GM23248 (cell line): Measurements from ENCODE around the gene MC3R. TPM values are rescaled to one million over a fixed set of nuclear protein-coding genes. Genes with fewer than 3 reads are reported as not detected.

Source experiments
- DNase-seq: peaks from one replicate; pipeline ENCODE4 v3.0.0-alpha.2; 2015
- H2AFZ ChIP-seq: fragments of 200-600 bp; sonication (generic); 2 replicates; pipeline ENCODE4 v1.6.1; 2016; ENCODE audit warnings: antibody characterized with exemption
- H3F3A ChIP-seq: fragments of 200-600 bp; sonication (generic); 2 replicates; pipeline ENCODE4 v1.6.1; 2016; ENCODE audit warnings: mild to moderate bottlenecking, antibody characterized with exemption, mixed run types; ENCODE audit not compliant: insufficient read depth
- H3K27ac ChIP-seq: fragments of 200-600 bp; sonication (generic); 2 replicates; pipeline ENCODE4 v1.5.1; 2016; ENCODE audit warnings: mild to moderate bottlenecking
- H3K27me3 ChIP-seq: fragments of 200-600 bp; sonication (generic); replicated peaks from 2 replicates; pipeline ENCODE4 v1.6.1; 2016; ENCODE audit warnings: mild to moderate bottlenecking; ENCODE audit not compliant: insufficient read depth
- H3K36me3 ChIP-seq: fragments of 200-600 bp; sonication (generic); 2 replicates; pipeline ENCODE4 v1.6.1; 2016; ENCODE audit warnings: low read depth, mild to moderate bottlenecking
- H3K4me1 ChIP-seq: fragments of 200-600 bp; sonication (generic); 2 replicates; pipeline ENCODE4 v1.6.1; 2016; ENCODE audit warnings: mild to moderate bottlenecking; ENCODE audit not compliant: insufficient read depth
- H3K4me2 ChIP-seq: fragments of 200-600 bp; sonication (generic); one replicate; pipeline ENCODE4 v1.6.1; 2016; ENCODE audit warnings: mild to moderate bottlenecking; ENCODE audit not compliant: unreplicated experiment
- H3K4me3 ChIP-seq: fragments of 200-600 bp; sonication (generic); 2 replicates; pipeline ENCODE4 v1.5.1; 2016; ENCODE audit warnings: mild to moderate bottlenecking
- H3K79me2 ChIP-seq: fragments of 200-600 bp; sonication (generic); 2 replicates; pipeline ENCODE4 v1.6.1; 2016; ENCODE audit warnings: mild to moderate bottlenecking; ENCODE audit not compliant: insufficient read depth
- H3K9ac ChIP-seq: fragments of 200-600 bp; sonication (generic); 2 replicates; pipeline ENCODE4 v1.6.1; 2016; ENCODE audit warnings: mild to moderate bottlenecking
- H3K9me2 ChIP-seq: fragments of 200-600 bp; sonication (generic); 2 replicates; pipeline ENCODE4 v1.6.1; 2016; ENCODE audit warnings: mixed run types, mild to moderate bottlenecking, moderate library complexity; ENCODE audit not compliant: insufficient read depth
- H3K9me3 ChIP-seq: fragments of 200-600 bp; sonication (generic); one replicate; pipeline ENCODE4 v1.6.1; 2017; ENCODE audit warnings: low read depth
- H4K20me1 ChIP-seq: fragments of 200-600 bp; sonication (generic); 2 replicates; pipeline ENCODE4 v1.6.0; 2016; ENCODE audit not compliant: insufficient read depth
- EZH2 ChIP-seq: fragments of 200-600 bp; sonication (generic); IDR thresholded peaks from 2 replicates; pipeline ENCODE4 v1.6.1; 2018; ENCODE audit warnings: antibody characterized with exemption, mild to moderate bottlenecking; ENCODE audit not compliant: insufficient read depth, poor library complexity, severe bottlenecking
- EZH2phosphoT487 ChIP-seq: fragments of 200-600 bp; sonication (generic); IDR thresholded peaks from 2 replicates; pipeline ENCODE4 v1.6.1; 2018; ENCODE audit warnings: antibody characterized with exemption, moderate library complexity, mild to moderate bottlenecking, low read depth; ENCODE audit not compliant: insufficient read depth
- WGBS, 2 experiments: methylation state at CpG; one replicate each; pipeline ENCODE4 v1.1.6; 2015 to 2017; ENCODE audit warnings: low lambda C conversion rate in 2 of 2, low coverage in 1 of 2; ENCODE audit errors: missing lambda C conversion rate in 2 of 2; 5-methylcytosine and 5-hydroxymethylcytosine counted together
- in situ Hi-C: fragments of 300-500 bp; cut with MboI; formaldehyde crosslinking; loops from 2 replicates; pipeline ENCODE4 v1.15.0; 2020
- polyA plus RNA-seq: library from polyadenylated mRNA; unstranded; fragments of >200 nt; fragmentation: Nextera tagmentation; extraction: Ambion mirVana; gene quantifications from 2 replicates; pipeline ENCODE4 v1.2.1, GENCODE V29; 2016
- total RNA-seq: library from RNA; depleted of rRNA; stranded (reverse); fragments of >200 nt; shearing (Covaris generic); gene quantifications from 2 replicates; pipeline ENCODE4 v1.2.3, GENCODE V29; 2014

The MC3R gene
- total and polyA plus RNA-seq, 2 experiments from 2014 or later, result not detected

DNA sequence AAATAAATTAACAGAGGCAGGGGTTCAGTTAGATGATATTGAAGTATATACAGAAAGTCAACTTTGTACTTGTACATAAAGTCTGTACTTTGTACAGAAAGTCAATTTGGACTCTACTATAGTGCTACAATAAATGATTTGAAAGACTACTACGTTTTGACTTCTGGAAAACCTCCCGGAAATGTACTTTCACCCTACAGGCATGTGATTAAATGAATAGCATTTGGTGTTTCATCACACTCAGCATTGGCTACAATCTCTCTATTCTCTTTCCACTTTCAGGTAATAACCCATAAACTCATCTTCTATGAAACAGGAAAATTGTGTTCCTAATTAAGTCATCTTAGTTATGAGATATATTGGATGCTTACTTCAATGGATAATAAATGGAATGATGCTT is 25.6 kb upstream of the MC3R start:
- Histone ChIP-seq H3K4me1 (no peaks in the 10 kb centered on the region), H3F3A (no peaks in the 10 kb centered on the region), H3K9me2 (no peaks in the 10 kb centered on the region), H3K9me3 (no peaks in the 10 kb centered on the region), H3K9ac (no peak overlapping the region), H3K4me2 (no peak overlapping the region), H3K79me2 (no peaks in the 10 kb centered on the region), H4K20me1 (no peaks in the 10 kb centered on the region), H3K36me3 (no peaks in the 10 kb centered on the region), H3K27ac (no peak overlapping the region), H3K27me3 (no peaks in the 10 kb centered on the region), H2AFZ (no peak overlapping the region), H3K4me3 (no peak overlapping the region)
- WGBS, 2 experiments, result 15 to 21% methylated on average over 2 of the region's 2 CpGs
- DNase-seq, result peak; percentile 7
- no peak for TF ChIP-seq EZH2phosphoT487
- no peak for TF ChIP-seq EZH2
- in situ Hi-C loops, result no loop called here

GRCh38 chr20:56223352-56223751 is 25.2 kb upstream of the MC3R start:
- H3K4me3 ChIP-seq, result no peak overlapping the region
- no peak for TF ChIP-seq EZH2phosphoT487
- TF ChIP-seq EZH2, result no peak
- H3K79me2 ChIP-seq, result no peaks in the 10 kb centered on the region
- H3K27me3 ChIP-seq, result no peaks in the 10 kb centered on the region
- no peak for DNase-seq
- H3K27ac ChIP-seq, result no peak overlapping the region
- H3K9me3 ChIP-seq, result no peaks in the 10 kb centered on the region
- H3K4me2 ChIP-seq, result no peak overlapping the region
- H3K36me3 ChIP-seq, result no peaks in the 10 kb centered on the region
- WGBS, 2 experiments, result 11 to 20% methylated on average over 7 of the region's 7 CpGs
- no peak overlapping the region for H2AFZ ChIP-seq
- no peaks in the 10 kb centered on the region for H3K9me2 ChIP-seq
- no peak overlapping the region for H3K9ac ChIP-seq
- in situ Hi-C loops, result no loop called here
- H3K4me1 ChIP-seq, result no peaks in the 10 kb centered on the region
- no peaks in the 10 kb centered on the region for H4K20me1 ChIP-seq
- H3F3A ChIP-seq, result no peaks in the 10 kb centered on the region

- H2AFZ ChIP-seq, result no peak overlapping the region
- H3K9ac ChIP-seq, result no peak overlapping the region
- H3K36me3 ChIP-seq, result no peaks in the 10 kb centered on the region
- H3K4me3 ChIP-seq, result no peak overlapping the region
- H3K9me3 ChIP-seq, result no peaks in the 10 kb centered on the region
- no peaks in the 10 kb centered on the region for H3K79me2 ChIP-seq
- no peaks in the 10 kb centered on the region for H4K20me1 ChIP-seq
- DNase-seq, result no peak
- H3K27ac ChIP-seq, result no peak overlapping the region
- H3K4me2 ChIP-seq, result no peak overlapping the region
- WGBS, 2 experiments, result 19 to 20% methylated on average over 3 of the region's 3 CpGs
- no peaks in the 10 kb centered on the region for H3K4me1 ChIP-seq
- in situ Hi-C loops, result no loop called here
- no peaks in the 10 kb centered on the region for H3K27me3 ChIP-seq
- TF ChIP-seq EZH2 (no peak), EZH2phosphoT487 (no peak)
- H3K9me2 ChIP-seq, result no peaks in the 10 kb centered on the region
- no peaks in the 10 kb centered on the region for H3F3A ChIP-seq
These were observed 20.5 kb upstream of the MC3R start for GRCh38 chr20:56228021-56228420.

DNA sequence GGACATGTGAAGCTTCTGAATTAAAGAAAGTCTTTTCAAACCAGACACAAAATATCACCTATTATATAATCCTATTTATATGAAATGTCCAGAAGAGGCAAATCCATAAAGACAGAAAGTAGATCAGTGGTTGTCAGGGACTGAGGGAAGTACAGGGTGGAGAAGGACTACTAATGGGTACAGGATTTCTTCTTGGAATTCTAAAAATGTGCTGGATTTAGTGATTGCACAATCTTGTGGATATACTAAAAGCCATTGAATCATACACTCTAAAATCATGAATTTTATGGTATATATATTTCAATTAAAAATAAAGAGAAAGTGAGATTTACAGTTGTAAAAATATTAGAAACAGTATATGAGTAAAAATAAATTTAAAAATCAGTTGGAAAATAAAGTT is 18.7 kb upstream of the MC3R start:
- H3K36me3 ChIP-seq, result no peaks in the 10 kb centered on the region
- H3K27ac ChIP-seq, result no peak overlapping the region
- no peak overlapping the region for H2AFZ ChIP-seq
- H4K20me1 ChIP-seq, result no peaks in the 10 kb centered on the region
- no peaks in the 10 kb centered on the region for H3K79me2 ChIP-seq
- no peaks in the 10 kb centered on the region for H3K9me2 ChIP-seq
- no peak for DNase-seq
- no peaks in the 10 kb centered on the region for H3K27me3 ChIP-seq
- in situ Hi-C loops, result no loop called here
- no peak for TF ChIP-seq EZH2
- no peak for TF ChIP-seq EZH2phosphoT487
- H3K9me3 ChIP-seq, result no peaks in the 10 kb centered on the region
- H3K4me3 ChIP-seq, result no peak overlapping the region
- no peaks in the 10 kb centered on the region for H3F3A ChIP-seq
- no peaks in the 10 kb centered on the region for H3K4me1 ChIP-seq
- no peak overlapping the region for H3K4me2 ChIP-seq
- H3K9ac ChIP-seq, result no peak overlapping the region

GRCh38 chr20:56234110-56234509 is 14.4 kb upstream of the MC3R start:
- no peaks in the 10 kb centered on the region for H3K27me3 ChIP-seq
- no peak for TF ChIP-seq EZH2
- no peak for TF ChIP-seq EZH2phosphoT487
- H3K4me3 ChIP-seq, result no peak overlapping the region
- H3F3A ChIP-seq, result no peaks in the 10 kb centered on the region
- H3K36me3 ChIP-seq, result no peaks in the 10 kb centered on the region
- H3K9ac ChIP-seq, result no peak overlapping the region
- H4K20me1 ChIP-seq, result no peaks in the 10 kb centered on the region
- no peak overlapping the region for H3K4me2 ChIP-seq
- no peaks in the 10 kb centered on the region for H3K79me2 ChIP-seq
- H2AFZ ChIP-seq, result no peak overlapping the region
- 17% methylated on average over 3 of the region's 3 CpGs for WGBS, 2 experiments
- H3K27ac ChIP-seq, result no peak overlapping the region
- DNase-seq, result no peak
- H3K9me3 ChIP-seq, result no peaks in the 10 kb centered on the region
- H3K9me2 ChIP-seq, result no peaks in the 10 kb centered on the region
- in situ Hi-C loops, result no loop called here
- H3K4me1 ChIP-seq, result no peaks in the 10 kb centered on the region
